Measurements from ENCODE around the gene FKBP1C.
A peak's percentile ranks its signal among the peaks of the same experiment; 100 is the strongest.
"Not testable (repeated sequence)": the region's sequence is repeated elsewhere in the genome, so short reads cannot be mapped to it uniquely, and the experiment has no call there.

FKBP1C gene

DNA sequence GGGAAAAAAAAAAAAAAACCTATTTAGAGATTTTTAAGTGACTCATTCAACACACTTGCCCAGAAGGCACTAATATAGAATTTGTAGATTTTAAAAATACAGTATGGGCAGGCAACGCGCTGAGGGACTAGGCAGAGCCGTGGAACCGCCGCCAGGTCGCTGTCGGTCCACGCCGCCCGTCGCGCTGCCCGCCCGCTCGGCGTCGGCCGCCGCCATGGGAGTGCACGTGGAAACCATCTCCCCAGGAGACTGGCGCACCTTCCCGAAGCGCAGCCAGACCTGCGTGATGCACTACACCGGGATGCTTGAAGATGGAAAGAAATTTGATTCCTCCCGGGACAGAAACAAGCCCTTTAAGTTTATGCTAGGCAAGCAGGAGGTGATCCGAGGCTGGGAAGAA is at the start of gene FKBP1C:
TSS of gene FKBP1C (plus strand) at position 127 of the 400 bp plus-strand sequence.
- not testable (repeated sequence) for DNase-seq (ENCODE audit: low read depth)

DNA sequence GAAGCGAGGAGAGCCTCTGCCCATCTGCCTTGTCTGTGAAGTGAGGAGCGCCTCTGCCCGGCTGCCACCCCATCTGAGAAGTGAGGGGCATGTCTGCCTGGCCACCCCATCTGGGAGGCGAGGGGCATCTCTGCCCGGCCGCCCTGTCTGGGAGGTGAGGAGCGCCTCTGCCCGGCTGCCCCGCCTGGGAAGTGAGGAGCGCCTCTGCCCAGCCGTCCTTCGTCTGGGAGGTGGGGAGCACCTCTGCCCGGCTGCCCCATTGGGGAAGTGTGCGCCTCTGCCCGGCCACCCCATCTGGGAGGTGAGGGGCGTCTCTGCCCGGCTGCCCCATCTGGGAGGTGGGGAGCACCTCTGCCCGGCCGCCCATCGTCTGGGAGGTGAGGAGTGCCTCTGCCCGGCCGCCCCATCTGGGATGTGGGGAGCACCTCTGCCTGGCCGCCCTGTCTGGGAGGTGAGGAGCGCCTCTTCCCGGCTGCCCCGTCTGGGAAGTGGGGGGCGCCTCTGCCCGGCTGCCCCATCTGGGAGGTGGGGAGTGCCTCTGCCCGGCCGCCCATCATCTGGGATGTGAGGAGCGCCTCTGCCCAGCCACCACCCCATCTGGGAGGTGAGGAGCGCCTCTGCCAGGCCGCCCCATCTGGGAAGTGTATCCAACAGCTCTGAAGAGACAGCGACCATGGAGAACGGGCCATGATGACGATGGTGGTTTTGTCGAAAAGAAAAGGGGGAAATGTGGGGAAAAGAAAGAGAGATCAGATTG is 47.0 kb upstream of the FKBP1C start:
- H3K4me3 ChIP-seq (ENCODE audit: low read depth, low read length); DNase-seq (ENCODE audit: low read depth): not testable (repeated sequence)

More for the DNA sequence above, at the start of gene FKBP1C:
- H3K4me3 ChIP-seq (ENCODE audit: low read depth, low read length), result not testable (repeated sequence)

DNA sequence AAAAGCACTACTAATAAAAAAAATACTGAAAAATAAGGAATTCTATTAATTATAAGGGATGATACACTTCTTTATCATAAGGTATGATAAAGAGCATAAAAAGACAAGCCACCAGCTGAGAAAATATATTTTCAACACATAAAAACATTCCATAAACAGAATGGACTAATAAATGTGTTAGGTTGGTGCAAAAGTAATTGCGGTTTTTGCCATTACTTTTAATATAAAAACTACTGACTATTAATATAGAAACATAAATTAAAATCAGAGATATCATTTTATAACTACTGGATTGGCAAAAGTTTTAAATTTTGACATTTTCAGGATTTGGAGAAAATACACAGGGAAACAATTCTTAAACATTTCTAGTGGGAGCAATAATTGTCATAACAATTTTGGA is 37.1 kb upstream of the FKBP1C start:
- TF ChIP-seq, protein P1, sequence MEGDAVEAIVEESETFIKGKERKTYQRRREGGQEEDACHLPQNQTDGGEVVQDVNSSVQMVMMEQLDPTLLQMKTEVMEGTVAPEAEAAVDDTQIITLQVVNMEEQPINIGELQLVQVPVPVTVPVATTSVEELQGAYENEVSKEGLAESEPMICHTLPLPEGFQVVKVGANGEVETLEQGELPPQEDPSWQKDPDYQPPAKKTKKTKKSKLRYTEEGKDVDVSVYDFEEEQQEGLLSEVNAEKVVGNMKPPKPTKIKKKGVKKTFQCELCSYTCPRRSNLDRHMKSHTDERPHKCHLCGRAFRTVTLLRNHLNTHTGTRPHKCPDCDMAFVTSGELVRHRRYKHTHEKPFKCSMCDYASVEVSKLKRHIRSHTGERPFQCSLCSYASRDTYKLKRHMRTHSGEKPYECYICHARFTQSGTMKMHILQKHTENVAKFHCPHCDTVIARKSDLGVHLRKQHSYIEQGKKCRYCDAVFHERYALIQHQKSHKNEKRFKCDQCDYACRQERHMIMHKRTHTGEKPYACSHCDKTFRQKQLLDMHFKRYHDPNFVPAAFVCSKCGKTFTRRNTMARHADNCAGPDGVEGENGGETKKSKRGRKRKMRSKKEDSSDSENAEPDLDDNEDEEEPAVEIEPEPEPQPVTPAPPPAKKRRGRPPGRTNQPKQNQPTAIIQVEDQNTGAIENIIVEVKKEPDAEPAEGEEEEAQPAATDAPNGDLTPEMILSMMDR (IDR thresholded peaks at IDR 0.05; ENCODE audit: control insufficient read depth, extremely low read depth, insufficient read depth), result no peak
- H3K4me3 ChIP-seq (ENCODE audit: low read depth, low read length), result no peak overlapping the region

DNA sequence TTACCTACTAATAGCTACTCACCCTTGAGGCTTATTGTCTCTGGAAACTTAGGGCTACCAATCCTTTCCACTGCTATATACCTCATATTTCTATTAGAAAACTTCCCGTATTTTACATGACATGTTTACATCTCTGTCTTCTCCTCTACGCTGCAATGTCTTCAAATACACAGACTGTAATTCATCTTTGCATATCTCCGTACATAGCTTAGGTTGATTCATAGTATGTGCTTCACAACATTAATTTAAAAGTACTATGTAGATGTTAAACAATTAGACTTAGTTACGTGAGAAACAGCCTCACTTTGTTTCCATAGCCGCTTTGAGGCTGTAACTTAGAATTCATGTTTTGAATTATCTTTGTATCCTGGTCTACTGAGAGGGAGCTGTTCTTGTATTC is 35.1 kb upstream of the FKBP1C start:
- peak overlapping the region; percentile 2; the same call in 1 of the 2 replicates for H3K4me3 ChIP-seq (ENCODE audit: low read depth, low read length)
- no peak for DNase-seq (ENCODE audit: low read depth)
- TF ChIP-seq, protein P1 (IDR thresholded peaks at IDR 0.05; ENCODE audit: control insufficient read depth, extremely low read depth, insufficient read depth), result no peak

More for the DNA sequence above, 37.1 kb upstream of the FKBP1C start:
- DNase-seq (ENCODE audit: low read depth), result no peak

DNA sequence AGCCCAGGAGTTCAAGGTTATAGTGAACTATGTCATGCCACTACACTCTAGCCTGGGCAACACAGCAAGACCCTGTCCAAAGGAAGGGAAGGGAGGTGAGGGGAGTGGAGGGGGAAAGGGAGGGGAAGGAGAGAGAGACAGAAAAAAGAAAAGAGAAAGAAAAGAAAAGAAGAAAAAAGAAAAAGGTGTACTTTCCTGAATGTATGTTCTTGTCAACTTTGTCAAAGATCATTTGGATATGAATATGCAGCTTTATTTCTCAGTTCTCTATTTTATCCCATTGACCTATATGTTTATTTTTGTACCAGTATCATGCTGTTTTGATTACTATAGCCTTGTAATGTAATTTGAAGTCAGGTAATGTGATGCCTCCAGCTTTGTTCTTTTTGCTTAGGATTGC is 30.9 kb upstream of the FKBP1C start:
- H3K4me3 ChIP-seq (ENCODE audit: low read depth, low read length), result no peak overlapping the region
- TF ChIP-seq, protein P1 (IDR thresholded peaks at IDR 0.05; ENCODE audit: control insufficient read depth, extremely low read depth, insufficient read depth), result no peak
- DNase-seq (ENCODE audit: low read depth), result no peak

DNA sequence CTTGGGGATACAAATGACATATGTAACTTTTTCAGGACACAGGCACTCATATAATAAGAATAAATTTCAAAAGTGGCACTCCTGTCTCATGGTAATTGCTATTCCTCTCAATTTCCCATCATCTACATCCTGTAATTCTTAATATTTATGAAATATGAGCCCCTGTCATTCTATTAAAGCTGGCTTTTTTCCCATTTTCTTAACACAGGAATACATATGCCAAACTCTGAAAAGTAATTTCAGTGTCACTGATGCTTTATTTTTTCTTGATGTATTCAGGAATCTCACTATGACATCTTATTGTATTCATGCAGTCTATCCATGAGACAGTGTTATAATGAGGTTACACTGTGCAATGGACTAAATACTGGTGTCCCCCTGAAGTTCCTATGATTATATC is 24.3 kb upstream of the FKBP1C start:
- no peak for DNase-seq (ENCODE audit: low read depth)
- TF ChIP-seq, protein P1 (IDR thresholded peaks at IDR 0.05; ENCODE audit: control insufficient read depth, extremely low read depth, insufficient read depth), result no peak

DNA sequence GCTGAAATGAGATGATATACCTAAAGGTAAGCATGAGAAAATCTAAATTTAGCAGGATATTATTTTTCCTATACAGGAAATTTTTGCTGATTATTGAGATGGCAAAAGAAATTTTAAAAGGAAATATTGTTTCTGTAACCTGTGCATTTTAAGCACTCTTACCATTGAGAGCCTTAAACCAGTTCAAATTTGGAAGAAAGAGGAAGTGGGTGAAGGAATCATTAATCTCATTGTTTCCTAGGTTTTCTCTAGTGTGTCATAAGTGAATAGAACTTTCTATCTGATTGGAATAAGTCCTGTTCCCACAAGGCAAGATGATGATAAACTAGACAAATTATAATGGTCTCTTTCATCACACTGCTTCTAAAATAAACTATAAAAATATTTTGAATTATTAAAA is 22.4 kb upstream of the FKBP1C start:
- H3K4me3 ChIP-seq (ENCODE audit: low read depth, low read length), result no peak overlapping the region
- TF ChIP-seq, protein P1 (IDR thresholded peaks at IDR 0.05; ENCODE audit: control insufficient read depth, extremely low read depth, insufficient read depth), result no peak
- no peak for DNase-seq (ENCODE audit: low read depth)

More for the DNA sequence above, 24.3 kb upstream of the FKBP1C start:
- no peak overlapping the region for H3K4me3 ChIP-seq (ENCODE audit: low read depth, low read length)

DNA sequence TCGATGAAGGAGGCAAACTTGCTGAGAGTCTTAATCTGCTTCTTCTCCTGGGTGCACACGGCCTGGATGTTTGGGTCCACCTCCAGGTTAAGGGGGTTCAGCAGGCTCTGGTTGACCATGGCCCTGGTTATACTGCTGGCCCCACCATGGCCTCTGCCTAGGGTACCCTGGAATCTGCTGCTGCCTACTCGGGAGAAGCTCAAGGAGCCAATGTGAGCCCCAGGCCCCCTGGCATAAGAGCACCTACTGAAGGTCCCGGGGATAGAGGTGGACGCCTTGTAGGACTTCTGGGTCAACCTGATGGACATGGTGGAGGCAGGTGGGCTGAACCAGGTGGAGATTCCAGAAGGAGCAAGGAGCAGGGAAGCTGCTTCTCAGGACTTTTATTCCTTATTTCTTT is 17.9 kb upstream of the FKBP1C start:
- DNase-seq (ENCODE audit: low read depth), result no peak
- no peak overlapping the region for H3K4me3 ChIP-seq (ENCODE audit: low read depth, low read length)
- TF ChIP-seq, protein P1 (IDR thresholded peaks at IDR 0.05; ENCODE audit: control insufficient read depth, extremely low read depth, insufficient read depth), result no peak
